Activated T-cell treated with anti-CD3 and anti-CD28 coated beads, Interleukin-2, amount 50 U/mL, for 72 hours (primary cell): ENCODE results near the gene GALNS. TPM values are rescaled to one million over a fixed set of nuclear protein-coding genes. Genes with fewer than 3 reads are reported as not detected.
A peak's percentile ranks its signal among the peaks of the same experiment; 100 is the strongest.
"Not testable (repeated sequence)": the region's sequence is repeated elsewhere in the genome, so short reads cannot be mapped to it uniquely, and the experiment has no call there.

Experiments
- ATAC-seq, 2 donors: fragments of 150-1000 bp; cut with Tn5 transposase; replicated peaks in 1 of 2; 2 replicates each; pipeline ENCODE4 v1.10.0; 2021; ENCODE audit warnings: moderate library complexity in 2 of 2, mild to moderate bottlenecking in 1 of 2
- DNase-seq, 2 donors: peaks; one replicate each; pipeline ENCODE4 v3.0.0; 2021 to 2022; ENCODE audit warnings: mixed read lengths in 1 of 2
- H3K27ac Mint-ChIP-seq: one replicate; pipeline ENCODE4 v1.8.0; 2022; ENCODE audit warnings: mild to moderate bottlenecking, moderate library complexity, mixed read lengths
- H3K27me3 Mint-ChIP-seq: one replicate; pipeline ENCODE4 v1.8.0; 2022; ENCODE audit warnings: low read depth, mixed read lengths
- H3K36me3 Mint-ChIP-seq, 2 donors: one replicate each; pipeline ENCODE4 v1.8.0; 2022; ENCODE audit warnings: mixed read lengths in 2 of 2, mild to moderate bottlenecking in 1 of 2; ENCODE audit not compliant: insufficient read depth in 2 of 2
- H3K4me1 Mint-ChIP-seq: one replicate; pipeline ENCODE4 v1.8.0; 2022; ENCODE audit warnings: low read depth, mixed read lengths
- H3K4me3 Mint-ChIP-seq, 2 donors: one replicate each; pipeline ENCODE4 v1.8.0; 2022; ENCODE audit warnings: mild to moderate bottlenecking in 2 of 2, mixed read lengths in 2 of 2, moderate library complexity in 2 of 2
- H3K9me3 Mint-ChIP-seq, 2 donors: one replicate each; pipeline ENCODE4 v1.8.0; 2022; ENCODE audit warnings: mixed read lengths in 2 of 2
- total RNA-seq, 2 donors: library from RNA; stranded (reverse); gene quantifications; one replicate each; pipeline ENCODE4 v1.2.3, GENCODE V29; 2022

The GALNS gene
- total RNA-seq, 2 donors from 2014 or later = 26.1 to 31.7 TPM

DNA sequence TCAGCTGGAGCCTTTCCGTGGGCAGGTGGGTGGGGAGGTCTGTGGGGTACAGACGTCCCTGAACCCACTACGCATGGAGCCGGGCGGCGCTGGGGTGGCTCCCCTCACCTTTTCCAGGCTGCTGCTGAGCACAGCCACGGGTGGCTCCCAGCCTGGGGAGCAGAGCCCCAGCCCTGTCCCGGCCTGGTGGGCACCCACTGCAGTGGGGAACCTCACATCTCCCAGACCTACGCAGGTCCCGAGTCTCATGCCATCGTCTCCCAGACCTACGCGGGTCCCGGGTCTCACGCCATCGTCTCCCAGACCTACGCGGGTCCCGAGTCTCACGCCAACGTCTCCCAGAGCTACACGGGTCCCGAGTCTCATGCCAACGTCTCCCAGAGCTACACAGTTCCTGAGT, 28.0 kb downstream of the GALNS start:
- Mint-ChIP-seq H3K4me3 (no peak overlapping the region), H3K9me3 (no peaks in the 10 kb centered on the region), H3K27ac (no peak overlapping the region), H3K27me3 (no peaks in the 10 kb centered on the region), H3K36me3 (no peaks in the 10 kb centered on the region), H3K4me1 (no peaks in the 10 kb centered on the region)
- ATAC-seq = no peak
- DNase-seq = no peak

- H3K27ac Mint-ChIP-seq = no peak overlapping the region
- no peaks in the 10 kb centered on the region for H3K4me1 Mint-ChIP-seq
- H3K4me3 Mint-ChIP-seq = no peak overlapping the region
- no peaks in the 10 kb centered on the region for H3K9me3 Mint-ChIP-seq
- no peak for ATAC-seq
- H3K36me3 Mint-ChIP-seq = no peaks in the 10 kb centered on the region
- no peak for DNase-seq
- H3K27me3 Mint-ChIP-seq = no peaks in the 10 kb centered on the region
Measured at GRCh38 chr16:88827727-88828126, 29.0 kb downstream of the GALNS start.

DNA sequence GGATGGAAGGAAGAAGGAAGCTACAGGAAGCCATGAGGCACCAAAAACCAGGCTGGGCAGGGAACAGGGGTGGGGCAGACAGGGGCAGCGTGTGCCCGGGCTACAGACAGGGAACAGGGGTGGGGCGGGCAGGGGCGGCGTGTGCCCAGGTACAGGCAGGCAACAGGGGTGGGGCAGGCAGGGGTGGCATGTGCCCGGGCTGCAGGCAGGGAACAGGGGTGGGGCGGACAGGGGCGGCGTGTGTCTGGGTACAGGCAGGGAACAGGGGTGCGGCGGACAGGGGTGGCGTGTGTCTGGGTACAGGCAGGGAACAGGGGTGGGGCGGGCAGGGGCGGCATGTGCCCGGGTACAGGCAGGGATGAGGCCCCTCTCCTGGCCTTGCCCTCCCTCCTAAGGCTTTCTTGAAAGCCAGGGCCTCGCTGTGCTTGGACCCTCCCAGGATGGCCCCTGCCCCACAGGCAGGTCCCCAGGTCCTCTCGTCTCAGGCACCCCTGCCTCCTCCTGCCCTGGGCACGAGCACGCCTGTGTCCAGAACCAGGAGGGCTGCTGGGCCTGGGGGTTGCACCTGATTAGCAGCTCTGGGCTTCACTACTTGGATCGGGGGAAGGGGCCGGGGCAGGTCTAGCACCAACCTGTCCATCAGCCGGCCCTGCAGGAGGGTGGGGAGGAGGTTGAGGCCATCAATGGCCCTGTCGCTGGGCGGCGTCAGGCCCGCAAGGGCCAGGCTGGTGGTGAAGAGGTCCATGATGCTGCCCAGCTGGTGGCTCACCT, 30.5 kb downstream of the GALNS start:
- no peak overlapping the region for H3K27ac Mint-ChIP-seq
- DNase-seq (no peak), ATAC-seq (no peak)
- H3K4me1 Mint-ChIP-seq = no peaks in the 10 kb centered on the region
- no peak overlapping the region for H3K4me3 Mint-ChIP-seq
- H3K9me3 Mint-ChIP-seq = no peaks in the 10 kb centered on the region
- H3K36me3 Mint-ChIP-seq = no peaks in the 10 kb centered on the region
- no peaks in the 10 kb centered on the region for H3K27me3 Mint-ChIP-seq

DNA sequence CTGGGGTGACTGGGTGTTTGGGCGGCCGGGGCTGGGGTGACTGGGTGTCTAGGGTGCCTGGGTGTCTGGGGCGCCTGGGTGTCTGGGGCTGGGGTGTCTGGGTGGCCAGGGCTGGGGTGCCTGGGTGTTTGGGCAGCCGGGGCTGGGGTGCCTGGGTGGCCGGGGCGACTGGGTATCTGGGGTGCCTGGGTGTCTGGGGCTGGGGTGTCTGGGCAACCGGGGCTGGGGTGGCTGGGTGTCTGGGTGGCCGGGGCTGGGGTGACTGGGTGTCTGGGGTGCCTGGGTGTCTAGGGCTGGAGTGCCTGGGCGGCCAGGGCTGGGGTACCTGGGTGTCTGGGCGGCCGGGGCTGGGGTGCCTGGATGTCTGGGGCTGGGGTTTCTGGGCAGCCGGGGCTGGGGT, 31.6 kb downstream of the GALNS start:
- no peak overlapping the region for H3K4me3 Mint-ChIP-seq
- H3K27ac Mint-ChIP-seq = no peak overlapping the region
- H3K27me3 Mint-ChIP-seq = no peaks in the 10 kb centered on the region
- no peak for ATAC-seq
- no peak for DNase-seq
- no peaks in the 10 kb centered on the region for H3K36me3 Mint-ChIP-seq
- no peaks in the 10 kb centered on the region for H3K4me1 Mint-ChIP-seq
- no peaks in the 10 kb centered on the region for H3K9me3 Mint-ChIP-seq

GRCh38 chr16:88824256-88825077, 32.3 kb downstream of the GALNS start:
- no peaks in the 10 kb centered on the region for H3K9me3 Mint-ChIP-seq
- DNase-seq (no peak), ATAC-seq (no peak)
- H3K27me3 Mint-ChIP-seq = no peaks in the 10 kb centered on the region
- H3K27ac Mint-ChIP-seq = no peak overlapping the region
- H3K4me3 Mint-ChIP-seq = no peak overlapping the region
- no peaks in the 10 kb centered on the region for H3K4me1 Mint-ChIP-seq
- H3K36me3 Mint-ChIP-seq = no peaks in the 10 kb centered on the region

DNA sequence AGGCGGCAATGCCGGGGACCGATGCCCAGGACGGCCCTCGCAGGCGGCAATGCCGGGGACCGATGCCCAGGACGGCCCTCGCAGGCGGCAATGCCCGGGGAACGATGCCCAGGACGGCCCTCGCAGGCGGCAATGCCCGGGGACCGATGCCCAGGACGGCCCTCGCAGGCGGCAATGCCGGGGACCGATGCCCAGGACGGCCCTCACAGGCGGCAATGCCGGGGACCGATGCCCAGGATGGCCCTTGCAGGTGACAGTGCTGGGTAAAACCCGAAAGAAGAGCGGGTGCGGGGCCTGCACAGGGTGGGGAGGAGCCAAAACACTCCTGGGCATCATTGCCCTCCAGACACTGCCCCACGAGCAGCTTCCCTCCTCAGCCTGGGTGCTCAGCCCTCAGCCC, 33.1 kb downstream of the GALNS start:
- H3K36me3 Mint-ChIP-seq, H3K4me3 Mint-ChIP-seq, H3K9me3 Mint-ChIP-seq, DNase-seq, ATAC-seq, H3K27me3 Mint-ChIP-seq, H3K27ac Mint-ChIP-seq, H3K4me1 Mint-ChIP-seq: not testable (repeated sequence)

DNA sequence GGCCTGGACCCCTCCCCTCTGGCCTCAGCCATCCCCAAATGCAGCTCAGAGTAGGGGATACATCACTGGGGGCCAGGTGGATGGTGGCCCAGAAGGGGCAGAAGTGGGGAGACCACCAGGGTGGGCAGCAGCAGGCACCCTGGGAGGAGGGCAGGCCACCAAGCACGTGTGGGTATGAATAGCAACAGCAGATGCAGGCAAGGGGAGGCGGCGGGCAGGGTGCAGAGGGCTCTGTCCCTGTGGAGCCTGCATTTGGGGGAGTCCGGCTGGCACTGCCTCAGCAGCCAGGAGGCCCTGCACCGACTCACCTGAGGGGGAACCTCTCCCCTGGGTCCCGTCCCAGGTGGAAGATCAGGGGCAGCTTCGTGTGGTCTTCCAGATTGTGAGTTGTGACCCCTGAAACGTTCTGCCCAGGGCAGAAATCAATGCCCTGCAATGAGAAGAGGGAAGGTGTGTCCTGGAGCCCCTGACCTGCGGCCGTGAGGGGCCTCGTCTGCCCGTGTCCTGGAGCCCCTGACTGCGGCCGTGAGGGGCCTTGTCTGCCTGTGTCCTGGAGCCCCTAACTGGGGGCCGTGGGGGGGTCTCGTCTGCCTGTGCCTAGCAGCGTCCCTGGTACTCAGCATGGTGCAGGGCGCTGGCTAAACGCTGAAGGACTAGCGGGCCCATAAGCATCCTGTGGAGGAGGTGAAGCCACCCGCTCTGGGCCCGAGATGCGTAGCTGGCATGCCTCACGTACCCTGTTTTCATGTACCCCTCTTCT, 34.3 kb downstream of the GALNS start:
- H3K4me1 Mint-ChIP-seq = no peaks in the 10 kb centered on the region
- no peaks in the 10 kb centered on the region for H3K27me3 Mint-ChIP-seq
- no peak overlapping the region for H3K4me3 Mint-ChIP-seq
- ATAC-seq = no peak
- no peak for DNase-seq
- no peak overlapping the region for H3K27ac Mint-ChIP-seq
- no peaks in the 10 kb centered on the region for H3K9me3 Mint-ChIP-seq
- H3K36me3 Mint-ChIP-seq = no peaks in the 10 kb centered on the region

- Mint-ChIP-seq H3K9me3 (no peaks in the 10 kb centered on the region), H3K4me1 (no peaks in the 10 kb centered on the region), H3K4me3 (no peak overlapping the region), H3K27me3 (no peaks in the 10 kb centered on the region), H3K27ac (no peak overlapping the region), H3K36me3 (no peaks in the 10 kb centered on the region)
- no peak for DNase-seq
- no peak for ATAC-seq
Measured at GRCh38 chr16:88821168-88821850, 35.4 kb downstream of the GALNS start.

GRCh38 chr16:88820385-88821025, 36.2 kb downstream of the GALNS start:
- Mint-ChIP-seq H3K27ac (no peak overlapping the region), H3K36me3 (no peaks in the 10 kb centered on the region), H3K4me3 (no peak overlapping the region), H3K27me3 (no peaks in the 10 kb centered on the region), H3K4me1 (no peaks in the 10 kb centered on the region), H3K9me3 (no peaks in the 10 kb centered on the region)
- no peak for ATAC-seq
- DNase-seq = no peak

DNA sequence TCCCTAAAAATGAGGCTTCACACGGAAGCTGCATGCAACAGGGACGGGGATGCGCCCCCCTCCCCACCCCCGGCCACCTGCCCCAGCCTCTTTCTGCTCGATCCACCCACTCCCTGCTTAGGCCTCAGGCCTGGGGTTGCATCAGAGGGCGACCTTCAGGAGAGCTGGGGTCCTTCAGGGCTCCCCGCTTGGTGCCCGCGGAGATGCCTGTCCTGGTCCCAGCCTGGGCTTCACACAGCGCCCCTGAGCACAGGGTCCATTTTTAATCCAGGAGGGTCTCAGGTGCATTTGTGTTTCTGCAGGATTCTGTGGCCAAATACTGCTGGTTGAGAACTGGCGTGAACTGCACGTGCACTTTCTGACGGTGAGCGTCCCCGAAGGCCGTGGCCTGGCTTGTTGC, 37.6 kb downstream of the GALNS start:
- Mint-ChIP-seq H3K36me3 (no peaks in the 10 kb centered on the region), H3K9me3 (no peaks in the 10 kb centered on the region), H3K27ac (peak overlapping the region; percentile 68), H3K27me3 (no peaks in the 10 kb centered on the region), H3K4me3 (no peak overlapping the region), H3K4me1 (no peaks in the 10 kb centered on the region)
- ATAC-seq (no peak), DNase-seq (no peak)

DNA sequence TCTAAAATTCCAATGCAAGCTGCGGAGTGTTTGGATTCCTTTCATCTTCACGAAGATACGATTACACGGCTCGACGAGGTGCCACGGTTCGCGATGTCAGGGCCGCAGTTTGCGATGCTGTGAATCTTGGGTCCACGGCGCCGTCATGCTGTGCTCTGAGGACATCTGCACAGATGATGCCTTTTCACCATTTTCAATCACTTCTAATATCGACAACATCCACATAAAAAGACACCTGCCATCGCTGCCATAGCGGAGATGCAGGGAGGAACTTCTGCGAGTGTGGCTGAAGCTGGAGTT, 38.2 kb downstream of the GALNS start:
- Mint-ChIP-seq H3K27me3 (no peaks in the 10 kb centered on the region), H3K36me3 (no peaks in the 10 kb centered on the region), H3K9me3 (no peaks in the 10 kb centered on the region), H3K4me1 (no peaks in the 10 kb centered on the region), H3K4me3 (no peak overlapping the region), H3K27ac (no peak overlapping the region)
- DNase-seq (no peak), ATAC-seq (no peak)

DNA sequence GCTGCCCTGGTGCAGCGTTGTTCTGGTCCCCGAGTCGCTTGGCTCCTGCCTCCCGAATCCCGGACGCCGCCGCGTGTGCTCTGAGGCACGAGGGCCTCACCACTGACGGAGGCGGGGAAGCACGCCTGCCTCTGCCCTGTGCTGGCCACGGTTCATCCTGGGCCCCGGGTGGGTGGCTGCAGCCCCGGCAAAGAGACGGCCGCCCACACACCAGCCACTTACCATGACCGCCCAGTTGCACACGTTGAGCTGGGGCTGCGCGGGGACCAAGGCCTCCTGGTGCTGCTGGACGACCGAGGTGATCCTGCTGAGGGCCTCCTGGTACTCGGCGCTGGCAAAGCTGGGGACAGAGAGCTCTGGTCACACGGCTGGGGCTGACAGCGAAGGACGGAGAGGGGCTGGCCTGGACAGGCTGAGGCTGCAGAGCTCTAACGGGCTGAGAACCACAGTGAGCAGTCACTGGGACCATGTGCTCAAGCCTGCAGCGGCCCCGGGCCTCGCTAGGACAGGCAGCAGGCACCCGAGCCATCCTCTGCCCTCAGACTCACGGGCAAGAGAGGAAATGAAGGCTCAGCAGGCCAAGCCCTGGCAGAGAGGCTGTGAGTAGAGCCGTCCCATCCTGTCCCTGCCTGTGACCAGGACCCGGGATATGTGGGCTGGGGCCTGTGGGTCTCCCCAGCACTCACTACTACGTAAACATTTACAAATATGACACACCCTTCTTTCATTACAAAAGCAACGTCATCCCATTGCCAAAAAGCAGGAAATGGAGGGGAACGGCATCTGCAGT, 38.8 kb downstream of the GALNS start:
- H3K27me3 Mint-ChIP-seq = no peaks in the 10 kb centered on the region
- H3K36me3 Mint-ChIP-seq = no peaks in the 10 kb centered on the region
- ATAC-seq (no peak), DNase-seq (no peak)
- H3K4me1 Mint-ChIP-seq = peaks cover under 1% of the 10 kb centered on the region
- no peak overlapping the region for H3K4me3 Mint-ChIP-seq
- no peak overlapping the region for H3K27ac Mint-ChIP-seq
- H3K9me3 Mint-ChIP-seq = no peaks in the 10 kb centered on the region
